GM18499 (cell line): ENCODE results near the gene TGIF1.

Experiments used
- ATAC-seq: cut with Tn5 transposase; IDR thresholded peaks from one replicate; pipeline ENCODE4 v1.9.1; 2021; ENCODE audit warnings: moderate number of reproducible peaks; ENCODE audit not compliant: insufficient read depth, unreplicated experiment

The TGIF1 gene

DNA sequence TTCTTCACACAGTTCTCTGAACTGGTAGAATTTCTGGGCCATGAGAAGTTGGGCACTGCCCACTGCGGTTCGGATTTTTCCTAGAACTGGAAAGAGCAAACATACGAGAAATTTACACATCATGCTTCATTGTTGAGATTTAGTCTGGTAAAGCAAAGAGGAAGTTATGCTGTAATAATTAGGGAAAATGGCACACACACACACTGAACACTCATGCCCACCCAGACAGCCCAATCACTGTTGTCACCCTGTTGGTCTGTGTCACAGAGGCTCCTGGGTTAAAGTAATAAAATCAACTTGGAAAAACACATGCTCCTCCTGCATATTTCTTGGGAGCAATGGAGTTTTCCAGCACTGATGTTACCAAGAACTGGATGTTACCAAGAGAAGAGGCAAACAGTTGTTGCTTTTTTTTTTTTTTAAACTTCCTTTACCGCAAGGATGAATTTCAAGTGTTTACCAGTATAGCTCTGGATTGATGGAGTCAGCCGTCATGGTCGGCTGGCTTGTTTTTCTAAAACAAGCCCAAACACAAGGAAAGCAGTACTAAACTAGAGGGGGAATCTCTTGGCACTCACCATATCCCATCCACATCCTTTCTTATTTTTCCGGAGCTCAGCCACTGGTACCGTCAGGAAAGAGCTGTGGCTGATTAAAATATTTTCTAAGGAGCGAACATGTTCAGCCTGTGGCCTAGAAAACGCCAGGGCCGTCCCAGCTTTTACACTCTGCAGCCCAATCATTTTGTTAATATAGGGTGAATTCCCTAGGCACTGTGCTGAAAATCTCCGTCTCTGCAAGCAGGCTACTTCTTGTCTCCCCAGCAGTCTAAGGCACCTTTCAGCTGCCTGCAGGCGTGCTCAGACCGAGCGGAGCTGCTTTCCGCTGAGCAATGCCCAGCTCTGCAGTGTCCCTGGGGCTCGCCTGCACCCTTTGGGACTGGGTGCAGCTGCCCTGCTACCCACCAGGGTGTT, 58.9 kb downstream of the TGIF1 start:
- no peak for ATAC-seq
